DMS114 treated with DMSO at 0.1 percent for 48 hours (cell line): ENCODE measurements around the gene MMP25.
"Not testable (repeated sequence)": the region's sequence is repeated elsewhere in the genome, so short reads cannot be mapped to it uniquely, and the experiment has no call there.

Experiments used
- DNase-seq: peaks from one replicate; lab custom pipeline; 2025; ENCODE audit not compliant: unreplicated experiment; lab: John Stamatoyannopoulos, UW

The MMP25 gene

GRCh38 chr16:3054965-3055733 is 8.8 kb downstream of the MMP25 start:
- DNase-seq = no peak

GRCh38 chr16:3055734-3056115 is 9.4 kb downstream of the MMP25 start:
- not testable (repeated sequence) for DNase-seq

- no peak for DNase-seq
Observed at GRCh38 chr16:3056336-3057180, 10.2 kb downstream of the MMP25 start.

GRCh38 chr16:3057181-3058138 is 11.1 kb downstream of the MMP25 start:
- no peak for DNase-seq

GRCh38 chr16:3058139-3059030 is 12.0 kb downstream of the MMP25 start:
- no peak for DNase-seq

GRCh38 chr16:3059041-3059722 is 12.8 kb downstream of the MMP25 start:
- DNase-seq = peak; percentile 26

GRCh38 chr16:3059723-3060242 is 13.4 kb downstream of the MMP25 start:
- no peak for DNase-seq

GRCh38 chr16:3060339-3061127 is 14.2 kb downstream of the MMP25 start:
- DNase-seq = no peak

- DNase-seq = no peak
Observed at GRCh38 chr16:3062553-3062952, 16.2 kb downstream of the MMP25 start.

- DNase-seq = no peak
Observed at GRCh38 chr16:3063625-3064386, 17.4 kb downstream of the MMP25 start.

- no peak for DNase-seq
Observed at GRCh38 chr16:3065069-3065741, 18.8 kb downstream of the MMP25 start, which contains the start of gene IL32. Gene IL32, plus strand, starts transcription at chr16:3065640. Its CDS starts 172 bp downstream, at chr16:3065812.

- DNase-seq = no peak
Observed at GRCh38 chr16:3065742-3066439, 19.5 kb downstream of the MMP25 start.

GRCh38 chr16:3066440-3066748 is 20.0 kb downstream of the MMP25 start:
- DNase-seq = no peak

- DNase-seq = no peak
Observed at GRCh38 chr16:3068487-3068886, 22.1 kb downstream of the MMP25 start.

GRCh38 chr16:3069146-3069545 is 22.8 kb downstream of the MMP25 start:
- DNase-seq = not testable (repeated sequence)

GRCh38 chr16:3070608-3071111 is 24.3 kb downstream of the MMP25 start:
- no peak for DNase-seq
